Activated CD4-positive, CD25-positive, alpha-beta regulatory T cell treated with anti-CD3 and anti-CD28 coated beads, Interleukin-2, amount 50 U/mL, for 72 hours (primary cell): ENCODE measurements around the gene RASL10B.
"Not testable (repeated sequence)": the region's sequence is repeated elsewhere in the genome, so short reads cannot be mapped to it uniquely, and the experiment has no call there.

Experiments used
- DNase-seq: peaks from one replicate; pipeline ENCODE4 v3.0.0; 2021

Gene RASL10B

GRCh38 chr17:35731239-35731916 is at the start of gene RASL10B:
Gene RASL10B (plus strand): TSS chr17:35731639. CDS start chr17:35735185, 3,546 bp downstream.
- DNase-seq, result no peak

- DNase-seq, result no peak
These were observed 47.8 kb upstream of the RASL10B start for GRCh38 chr17:35683591-35683990.

GRCh38 chr17:35684055-35684802 is 47.2 kb upstream of the RASL10B start:
- no peak for DNase-seq

GRCh38 chr17:35692512-35693210 is 38.8 kb upstream of the RASL10B start:
- DNase-seq, result no peak

GRCh38 chr17:35693662-35694061 is 37.8 kb upstream of the RASL10B start:
- no peak for DNase-seq

GRCh38 chr17:35694906-35695305 is 36.5 kb upstream of the RASL10B start:
- no peak for DNase-seq

GRCh38 chr17:35695613-35696012 is 35.8 kb upstream of the RASL10B start:
- DNase-seq, result no peak

- no peak for DNase-seq
These were observed 32.6 kb upstream of the RASL10B start for GRCh38 chr17:35698800-35699199.

- DNase-seq, result no peak
These were observed 31.3 kb upstream of the RASL10B start for GRCh38 chr17:35700150-35700549.

- no peak for DNase-seq
These were observed 29.9 kb upstream of the RASL10B start for GRCh38 chr17:35701491-35701890.

- not testable (repeated sequence) for DNase-seq
These were observed 28.1 kb upstream of the RASL10B start for GRCh38 chr17:35703308-35703707.

- DNase-seq, result no peak
These were observed 26.2 kb upstream of the RASL10B start for GRCh38 chr17:35705230-35705629.

- no peak for DNase-seq
These were observed 25.7 kb upstream of the RASL10B start for GRCh38 chr17:35705705-35706104.

GRCh38 chr17:35708149-35708548 is 23.3 kb upstream of the RASL10B start:
- DNase-seq, result no peak

GRCh38 chr17:35708951-35709350 is 22.5 kb upstream of the RASL10B start:
- DNase-seq, result no peak

- no peak for DNase-seq
These were observed 21.6 kb upstream of the RASL10B start for GRCh38 chr17:35709874-35710273.

- DNase-seq, result no peak
These were observed 20.5 kb upstream of the RASL10B start for GRCh38 chr17:35710950-35711349.

GRCh38 chr17:35713069-35713728 is 18.2 kb upstream of the RASL10B start:
- no peak for DNase-seq

GRCh38 chr17:35714988-35715387 is 16.5 kb upstream of the RASL10B start:
- no peak for DNase-seq

- DNase-seq, result no peak
These were observed 16.0 kb upstream of the RASL10B start for GRCh38 chr17:35715416-35715815.

GRCh38 chr17:35716173-35716572 is 15.3 kb upstream of the RASL10B start:
- no peak for DNase-seq

- no peak for DNase-seq
These were observed 14.5 kb upstream of the RASL10B start for GRCh38 chr17:35716897-35717465.

GRCh38 chr17:35717475-35717874 is 14.0 kb upstream of the RASL10B start:
- no peak for DNase-seq
